GM12878 (cell line): ENCODE data around the gene BFSP1. TPM values are rescaled to one million over a fixed set of nuclear protein-coding genes. Genes with fewer than 3 reads are reported as not detected.

Experiments used
- BACH1 ChIP-seq: fragments of 450-650 bp; IDR thresholded peaks from 2 replicates; pipeline ENCODE4 v1.6.1; 2017; ENCODE audit warnings: mild to moderate bottlenecking, borderline replicate concordance
- BMI1 ChIP-seq: fragments of 450-650 bp; IDR thresholded peaks from 2 replicates; pipeline ENCODE4 v1.6.1; 2016; ENCODE audit warnings: mild to moderate bottlenecking, moderate library complexity, borderline replicate concordance
- CBX5 ChIP-seq: sonication (generic); IDR thresholded peaks from 2 replicates; pipeline ENCODE4 v1.6.1; 2016; ENCODE audit warnings: low read depth, moderate library complexity, mild to moderate bottlenecking, inconsistent platforms
- CHD4 ChIP-seq: fragments of 200-600 bp; sonication (generic); IDR thresholded peaks from 2 replicates; pipeline ENCODE4 v1.6.1; 2016; ENCODE audit warnings: mild to moderate bottlenecking
- E2F4 ChIP-seq: IDR thresholded peaks from 2 replicates; pipeline ENCODE4 v1.6.1; 2012; ENCODE audit warnings: low read depth, low read length, improper control_type of control experiment
- E4F1 ChIP-seq: fragments of 450-650 bp; IDR thresholded peaks from 2 replicates; pipeline ENCODE4 v1.6.1; 2018; ENCODE audit warnings: borderline replicate concordance, mild to moderate bottlenecking; ENCODE audit not compliant: partially characterized antibody
- FOS ChIP-seq: IDR thresholded peaks from 3 replicates; pipeline ENCODE4 v1.6.1; 2011; ENCODE audit warnings: borderline replicate concordance; ENCODE audit not compliant: insufficient read length; ENCODE audit errors: extremely low read depth
- HDAC2 ChIP-seq: fragments of 200-600 bp; sonication (generic); IDR thresholded peaks from 2 replicates; pipeline ENCODE4 v1.6.1; 2017
- IRF5 ChIP-seq: fragments of 450-650 bp; IDR thresholded peaks from 2 replicates; pipeline ENCODE4 v1.6.1; 2017; ENCODE audit warnings: borderline replicate concordance
- JUNB ChIP-seq: IDR thresholded peaks from 2 replicates; pipeline ENCODE4 v1.6.1; 2016; ENCODE audit warnings: antibody characterized with exemption, mild to moderate bottlenecking
- MXI1 ChIP-seq: fragments of 150-350 bp; IDR thresholded peaks from 2 replicates; pipeline ENCODE4 v1.6.1; 2011; ENCODE audit warnings: low read depth, mild to moderate bottlenecking, inconsistent platforms, low read length, improper control_type of control experiment
- NFXL1 ChIP-seq: fragments of 450-650 bp; IDR thresholded peaks from 2 replicates; pipeline ENCODE4 v1.6.1; 2017; ENCODE audit warnings: antibody characterized with exemption, mild to moderate bottlenecking, borderline replicate concordance
- PRDM15 ChIP-seq: fragments of 450-650 bp; formaldehyde crosslinking; IDR thresholded peaks from 2 replicates; pipeline ENCODE4 v1.4.0; 2020; ENCODE audit warnings: mild to moderate bottlenecking, moderate library complexity
- RAD51 ChIP-seq: fragments of 450-650 bp; IDR thresholded peaks from 2 replicates; pipeline ENCODE4 v1.6.1; 2016; ENCODE audit warnings: moderate library complexity, mild to moderate bottlenecking, inconsistent platforms
- TAF1 ChIP-seq: IDR thresholded peaks from 2 replicates; pipeline ENCODE4 v1.6.1; 2011; ENCODE audit warnings: mild to moderate bottlenecking, low read depth, low read length, borderline replicate concordance
- USF1 ChIP-seq: IDR thresholded peaks from 2 replicates; pipeline ENCODE4 v1.6.1; 2011; ENCODE audit warnings: borderline replicate concordance, low read depth, mild to moderate bottlenecking, moderate library complexity, mixed read lengths, low read length; ENCODE audit not compliant: insufficient read depth; ENCODE audit errors: extremely low read length
- polyA plus RNA-seq, 11 experiments: library from polyadenylated mRNA; depleted of rRNA in 4 of 11; unstranded in 6 of 11; stranded (reverse) in 5 of 11; fragments of >200 nt; fragmentation: Nextera tagmentation in 4 of 11; fragmentation: Illumina TruSeq in 1 of 11; extraction: Ambion mirVana in 4 of 11; extraction: Trizol in 1 of 11; gene quantifications; 1 replicate in 1 of 11; 2 replicates in 10 of 11; pipeline versions ENCODE4 v1.2.1 to v1.2.3, GENCODE V29; 2011 to 2016; ENCODE audit warnings: inconsistent platforms in 2 of 11, missing spikeins in 2 of 11, low read depth in 1 of 11
- total RNA-seq, 4 experiments: library from RNA; depleted of rRNA in 3 of 4; stranded (reverse); fragments of >200 nt in 3 of 4; fragmentation: Illumina TruSeq in 1 of 4; extraction: Trizol in 1 of 4; gene quantifications; 2 replicates each; pipeline versions ENCODE4 v1.2.1 to v1.2.3, GENCODE V29; 2013 to 2021

Gene BFSP1
- total and polyA plus RNA-seq, 10 of the 15 experiments (the other 5 are each of a cell fraction or from before 2014, with no cell fraction given): 0.06 to 0.22 (median 0.11) TPM; not detected in 3

- no peak for TF ChIP-seq USF1
- TF ChIP-seq JUNB: no peak
- TF ChIP-seq PRDM15: no peak
- TF ChIP-seq BMI1: no peak
- TF ChIP-seq E4F1: no peak
- TF ChIP-seq CHD4: no peak
- no peak for TF ChIP-seq BACH1
- TF ChIP-seq HDAC2: no peak
- no peak for TF ChIP-seq RAD51
- no peak for TF ChIP-seq E2F4
- no peak for TF ChIP-seq TAF1
- TF ChIP-seq FOS: no peak
- TF ChIP-seq MXI1: no peak
- TF ChIP-seq CBX5: no peak
- no peak for TF ChIP-seq NFXL1
- TF ChIP-seq IRF5: no peak
- TF ChIP-seq, all 136 proteins: peak for 0
These were observed 29.5 kb downstream of the BFSP1 start (continued) for GRCh38 chr20:17501701-17502100.
